ENCODE measurements around the gene SERPINB5. TPM values are rescaled to one million over a fixed set of nuclear protein-coding genes. Genes with fewer than 3 reads are reported as not detected.

SERPINB5 gene
- total RNA-seq, 1 experiment from 2014 or later = not detected

DNA sequence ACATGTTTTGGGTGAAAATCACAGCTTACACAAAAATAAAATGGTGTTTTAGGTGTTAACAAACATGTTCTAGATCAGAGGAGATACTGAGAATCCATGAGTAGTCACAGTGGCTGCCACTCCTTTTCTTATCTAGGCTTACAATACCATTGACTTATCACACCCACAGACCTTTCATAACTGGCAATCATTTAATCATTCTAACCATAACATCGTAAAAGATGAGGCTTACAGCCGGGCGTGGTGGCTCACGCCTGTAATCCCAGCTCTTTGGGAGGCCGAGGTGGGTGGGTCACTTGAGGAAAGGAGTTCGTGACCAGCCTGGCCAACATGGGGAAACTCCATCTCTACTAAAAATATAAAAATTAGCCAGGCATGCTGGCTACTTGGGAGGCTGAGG is 18.8 kb upstream of the SERPINB5 start:
- BruUV-seq (replicated peaks) = no TSS peak
- no peak overlapping the region for H3K27ac ChIP-seq (ENCODE audit: low read length)
- no peak overlapping the region for H3K4me3 ChIP-seq (ENCODE audit: low read depth in 2 of 2, low read length in 2 of 2)
- no peaks in the 10 kb centered on the region; the same call in 1 of the 2 replicates for H3K27me3 ChIP-seq (ENCODE audit: control insufficient read depth, insufficient read depth, low read length)
- intact Hi-C loops (cut with micrococcal nuclease; ENCODE audit: unreplicated experiment) (no loop called here), in situ Hi-C loops (cut with HindIII; ENCODE audit: low pct_unique_long_range_greater_than_20kb, low sequenced_read_pairs) (no loop called here)
- ChIA-PET CTCF (no interaction called here), POLR2A (no interaction called here)
- DNase-seq (ENCODE audit: low read depth, low spot score) = no peak
- ATAC-seq = no peak
- no peaks in the 10 kb centered on the region for H3K4me1 ChIP-seq (ENCODE audit: control insufficient read depth, insufficient read depth, low read length)
- TF ChIP-seq POLR2AphosphoS5 (IDR thresholded peaks at IDR 0.05; ENCODE audit: low read depth, low read length) = no peak
- TF ChIP-seq, protein P1, sequence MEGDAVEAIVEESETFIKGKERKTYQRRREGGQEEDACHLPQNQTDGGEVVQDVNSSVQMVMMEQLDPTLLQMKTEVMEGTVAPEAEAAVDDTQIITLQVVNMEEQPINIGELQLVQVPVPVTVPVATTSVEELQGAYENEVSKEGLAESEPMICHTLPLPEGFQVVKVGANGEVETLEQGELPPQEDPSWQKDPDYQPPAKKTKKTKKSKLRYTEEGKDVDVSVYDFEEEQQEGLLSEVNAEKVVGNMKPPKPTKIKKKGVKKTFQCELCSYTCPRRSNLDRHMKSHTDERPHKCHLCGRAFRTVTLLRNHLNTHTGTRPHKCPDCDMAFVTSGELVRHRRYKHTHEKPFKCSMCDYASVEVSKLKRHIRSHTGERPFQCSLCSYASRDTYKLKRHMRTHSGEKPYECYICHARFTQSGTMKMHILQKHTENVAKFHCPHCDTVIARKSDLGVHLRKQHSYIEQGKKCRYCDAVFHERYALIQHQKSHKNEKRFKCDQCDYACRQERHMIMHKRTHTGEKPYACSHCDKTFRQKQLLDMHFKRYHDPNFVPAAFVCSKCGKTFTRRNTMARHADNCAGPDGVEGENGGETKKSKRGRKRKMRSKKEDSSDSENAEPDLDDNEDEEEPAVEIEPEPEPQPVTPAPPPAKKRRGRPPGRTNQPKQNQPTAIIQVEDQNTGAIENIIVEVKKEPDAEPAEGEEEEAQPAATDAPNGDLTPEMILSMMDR (IDR thresholded peaks at IDR 0.05) = no peak
- TF ChIP-seq, protein P2, sequence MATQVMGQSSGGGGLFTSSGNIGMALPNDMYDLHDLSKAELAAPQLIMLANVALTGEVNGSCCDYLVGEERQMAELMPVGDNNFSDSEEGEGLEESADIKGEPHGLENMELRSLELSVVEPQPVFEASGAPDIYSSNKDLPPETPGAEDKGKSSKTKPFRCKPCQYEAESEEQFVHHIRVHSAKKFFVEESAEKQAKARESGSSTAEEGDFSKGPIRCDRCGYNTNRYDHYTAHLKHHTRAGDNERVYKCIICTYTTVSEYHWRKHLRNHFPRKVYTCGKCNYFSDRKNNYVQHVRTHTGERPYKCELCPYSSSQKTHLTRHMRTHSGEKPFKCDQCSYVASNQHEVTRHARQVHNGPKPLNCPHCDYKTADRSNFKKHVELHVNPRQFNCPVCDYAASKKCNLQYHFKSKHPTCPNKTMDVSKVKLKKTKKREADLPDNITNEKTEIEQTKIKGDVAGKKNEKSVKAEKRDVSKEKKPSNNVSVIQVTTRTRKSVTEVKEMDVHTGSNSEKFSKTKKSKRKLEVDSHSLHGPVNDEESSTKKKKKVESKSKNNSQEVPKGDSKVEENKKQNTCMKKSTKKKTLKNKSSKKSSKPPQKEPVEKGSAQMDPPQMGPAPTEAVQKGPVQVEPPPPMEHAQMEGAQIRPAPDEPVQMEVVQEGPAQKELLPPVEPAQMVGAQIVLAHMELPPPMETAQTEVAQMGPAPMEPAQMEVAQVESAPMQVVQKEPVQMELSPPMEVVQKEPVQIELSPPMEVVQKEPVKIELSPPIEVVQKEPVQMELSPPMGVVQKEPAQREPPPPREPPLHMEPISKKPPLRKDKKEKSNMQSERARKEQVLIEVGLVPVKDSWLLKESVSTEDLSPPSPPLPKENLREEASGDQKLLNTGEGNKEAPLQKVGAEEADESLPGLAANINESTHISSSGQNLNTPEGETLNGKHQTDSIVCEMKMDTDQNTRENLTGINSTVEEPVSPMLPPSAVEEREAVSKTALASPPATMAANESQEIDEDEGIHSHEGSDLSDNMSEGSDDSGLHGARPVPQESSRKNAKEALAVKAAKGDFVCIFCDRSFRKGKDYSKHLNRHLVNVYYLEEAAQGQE (IDR thresholded peaks at IDR 0.05; ENCODE audit: insufficient read depth in 1 of 2, low read depth in 2 of 2, low read length in 1 of 2) = no peak
- TF ChIP-seq SIN3A (IDR thresholded peaks at IDR 0.05; ENCODE audit: borderline replicate concordance, insufficient read depth, low read depth, low read length) = no peak
- no peak for TF ChIP-seq TCF7L2 (IDR thresholded peaks at IDR 0.05; ENCODE audit: low read depth, low read length)
- no peaks in the 10 kb centered on the region for H3K36me3 ChIP-seq (ENCODE audit: control insufficient read depth, insufficient read depth, low read length)
- H3K9me3 ChIP-seq (ENCODE audit: control insufficient read depth, insufficient read depth, low read depth, low read length) = no peaks in the 10 kb centered on the region

DNA sequence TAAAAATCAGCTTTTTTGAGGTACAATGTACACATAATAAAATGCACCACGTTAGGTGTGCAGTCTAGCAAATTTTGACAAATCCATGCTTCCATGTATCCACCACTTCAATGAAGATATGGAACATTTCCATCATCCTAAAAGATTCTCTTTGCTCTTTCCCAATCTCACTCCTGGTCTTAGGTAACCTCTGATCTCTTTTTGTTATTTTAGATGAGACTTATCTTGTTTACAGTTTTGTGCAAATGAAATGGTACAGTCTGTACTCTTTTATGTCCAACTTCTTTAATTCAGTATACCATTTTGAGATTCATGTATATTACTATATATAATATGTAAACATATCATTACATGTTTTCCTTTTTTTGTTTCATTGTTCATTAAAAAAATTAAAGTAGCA is 16.3 kb upstream of the SERPINB5 start:
- intact Hi-C loops (cut with micrococcal nuclease; ENCODE audit: unreplicated experiment) = no loop called here
- TF ChIP-seq, protein P2 (IDR thresholded peaks at IDR 0.05; ENCODE audit: insufficient read depth in 1 of 2, low read depth in 2 of 2, low read length in 1 of 2) = no peak
- TF ChIP-seq, protein P1 (IDR thresholded peaks at IDR 0.05) = no peak
- no peak for TF ChIP-seq TCF7L2 (IDR thresholded peaks at IDR 0.05; ENCODE audit: low read depth, low read length)
- TF ChIP-seq POLR2AphosphoS5 (IDR thresholded peaks at IDR 0.05; ENCODE audit: low read depth, low read length) = no peak
- no peak for TF ChIP-seq SIN3A (IDR thresholded peaks at IDR 0.05; ENCODE audit: borderline replicate concordance, insufficient read depth, low read depth, low read length)
- no peak overlapping the region for H3K27ac ChIP-seq (ENCODE audit: low read length)
- ATAC-seq (no peak), DNase-seq (ENCODE audit: low read depth, low spot score) (no peak)
- H3K9me3 ChIP-seq (ENCODE audit: control insufficient read depth, insufficient read depth, low read depth, low read length) = no peaks in the 10 kb centered on the region
- H3K4me1 ChIP-seq (ENCODE audit: control insufficient read depth, insufficient read depth, low read length) = no peaks in the 10 kb centered on the region
- H3K27me3 ChIP-seq (ENCODE audit: control insufficient read depth, insufficient read depth, low read length) = no peaks in the 10 kb centered on the region; the same call in 1 of the 2 replicates
- no TSS peak for BruUV-seq (replicated peaks)
- ChIA-PET POLR2A (no interaction called here), CTCF (no interaction called here)
- in situ Hi-C loops (cut with HindIII; ENCODE audit: low pct_unique_long_range_greater_than_20kb, low sequenced_read_pairs) = no loop called here
- no peak overlapping the region for H3K4me3 ChIP-seq (ENCODE audit: low read depth in 2 of 2, low read length in 2 of 2)
- no peaks in the 10 kb centered on the region for H3K36me3 ChIP-seq (ENCODE audit: control insufficient read depth, insufficient read depth, low read length)
